C4-2B (cell line): ENCODE results near the gene SLC37A4.

Experiments used
- H3K27ac ChIP-seq: fragments of 450-650 bp; 2 replicates; pipeline ENCODE4 v1.5.1; 2017
- CTCF ChIP-seq: fragments of 450-650 bp; conservative IDR thresholded peaks from 2 replicates; pipeline ENCODE4 v1.5.1; 2017; ENCODE audit warnings: mild to moderate bottlenecking
- ZFX ChIP-seq: fragments of 450-650 bp; IDR thresholded peaks from 2 replicates; pipeline ENCODE4 v1.6.1; 2017

SLC37A4 gene

GRCh38 chr11:119012629-119013170, 18.0 kb downstream of the SLC37A4 start:
- TF ChIP-seq CTCF (no peak), ZFX (no peak)
- H3K27ac ChIP-seq, result no peak overlapping the region

- no peak for TF ChIP-seq CTCF
- TF ChIP-seq ZFX, result no peak
- no peak overlapping the region for H3K27ac ChIP-seq
Measured at GRCh38 chr11:119011476-119012053, 19.1 kb downstream of the SLC37A4 start.

GRCh38 chr11:119006656-119007055, 24.0 kb downstream of the SLC37A4 start:
- TF ChIP-seq CTCF (no peak), ZFX (no peak)
- no peak overlapping the region for H3K27ac ChIP-seq

GRCh38 chr11:119000906-119001305, 29.8 kb downstream of the SLC37A4 start:
- no peak overlapping the region for H3K27ac ChIP-seq
- no peak for TF ChIP-seq CTCF
- no peak for TF ChIP-seq ZFX

GRCh38 chr11:118998822-118999221, 31.9 kb downstream of the SLC37A4 start:
- peak overlapping the region; percentile 83 for H3K27ac ChIP-seq

GRCh38 chr11:118998388-118998717, 32.3 kb downstream of the SLC37A4 start:
- peak overlapping the region; percentile 83 for H3K27ac ChIP-seq
- no peak for TF ChIP-seq CTCF
- 0 out of 2 replicates have a peak, but pooled peaks have one; percentile 56 for TF ChIP-seq ZFX

More at GRCh38 chr11:118998822-118999221, 31.9 kb downstream of the SLC37A4 start:
- TF ChIP-seq ZFX (no peak), CTCF (no peak)

- peak within 1 kb of the TSS; percentile 83 for H3K27ac ChIP-seq
- peak; percentile 71; the same call in 1 of the 2 replicates for TF ChIP-seq ZFX
- no peak; the same call in 1 of the 2 replicates for TF ChIP-seq CTCF
Measured at GRCh38 chr11:118997627-118998387, 32.9 kb downstream of the SLC37A4 start, which contains the start of gene CENATAC. Gene CENATAC, plus strand, starts transcription at chr11:118998138. Its CDS starts 60 bp downstream, at chr11:118998198.
